NCI-H226 (cell line): ENCODE data around the gene RNF227.
"Not testable (repeated sequence)": the region's sequence is repeated elsewhere in the genome, so short reads cannot be mapped to it uniquely, and the experiment has no call there.

Source experiments
- DNase-seq: peaks from one replicate; pipeline ENCODE4 v3.0.0-alpha.2; 2015

The RNF227 gene

GRCh38 chr17:7915611-7916384 lies at the start of gene RNF227:
RNF227 (minus strand) TSS chr17:7916289; CDS start chr17:7916195, 94 bp downstream.
- DNase-seq: peak; percentile 95

- no peak for DNase-seq
Measured at GRCh38 chr17:7961421-7961820, 45.3 kb upstream of the RNF227 start.

GRCh38 chr17:7959503-7960253 lies 43.6 kb upstream of the RNF227 start:
- DNase-seq: no peak

- DNase-seq: no peak
Measured at GRCh38 chr17:7956228-7956965, 40.3 kb upstream of the RNF227 start.

GRCh38 chr17:7955414-7956227 lies 39.5 kb upstream of the RNF227 start:
- no peak for DNase-seq

- not testable (repeated sequence) for DNase-seq
Measured at GRCh38 chr17:7953266-7953665, 37.2 kb upstream of the RNF227 start.

GRCh38 chr17:7951143-7951792 lies 35.2 kb upstream of the RNF227 start:
- no peak for DNase-seq

- DNase-seq: no peak
Measured at GRCh38 chr17:7950578-7950977, 34.5 kb upstream of the RNF227 start.

GRCh38 chr17:7947651-7948050 lies 31.6 kb upstream of the RNF227 start:
- DNase-seq: no peak

- DNase-seq: no peak
Measured at GRCh38 chr17:7946441-7946840, 30.4 kb upstream of the RNF227 start.

- no peak for DNase-seq
Measured at GRCh38 chr17:7945651-7946050, 29.6 kb upstream of the RNF227 start.

- DNase-seq: no peak
Measured at GRCh38 chr17:7944326-7944725, 28.2 kb upstream of the RNF227 start.

GRCh38 chr17:7943291-7943690 lies 27.2 kb upstream of the RNF227 start:
- DNase-seq: no peak

- no peak for DNase-seq
Measured at GRCh38 chr17:7940743-7941142, 24.7 kb upstream of the RNF227 start.

GRCh38 chr17:7940034-7940433 lies 23.9 kb upstream of the RNF227 start:
- DNase-seq: no peak

GRCh38 chr17:7935859-7936258 lies 19.8 kb upstream of the RNF227 start:
- no peak for DNase-seq

GRCh38 chr17:7932949-7933348 lies 16.9 kb upstream of the RNF227 start:
- DNase-seq: no peak

- DNase-seq: no peak
Measured at GRCh38 chr17:7932483-7932891, 16.4 kb upstream of the RNF227 start.

- peak; percentile 97 for DNase-seq
Measured at GRCh38 chr17:7931709-7932482, 15.8 kb upstream of the RNF227 start, which contains the start of the genes CNTROB and TRAPPC1. CNTROB (plus strand) TSS chr17:7932206; CDS start chr17:7933080, 874 bp downstream. TRAPPC1 (minus strand) TSS chr17:7931946; CDS start chr17:7931829, 117 bp downstream.

GRCh38 chr17:7930841-7931631 lies 14.9 kb upstream of the RNF227 start:
- no peak for DNase-seq
